NCI-H2081 treated with DMSO at 0.1 percent for 48 hours (cell line): ENCODE data around the gene AFAP1.

Source experiments
- DNase-seq: peaks from one replicate; lab custom pipeline; 2025; lab: John Stamatoyannopoulos, UW

The AFAP1 gene

DNA sequence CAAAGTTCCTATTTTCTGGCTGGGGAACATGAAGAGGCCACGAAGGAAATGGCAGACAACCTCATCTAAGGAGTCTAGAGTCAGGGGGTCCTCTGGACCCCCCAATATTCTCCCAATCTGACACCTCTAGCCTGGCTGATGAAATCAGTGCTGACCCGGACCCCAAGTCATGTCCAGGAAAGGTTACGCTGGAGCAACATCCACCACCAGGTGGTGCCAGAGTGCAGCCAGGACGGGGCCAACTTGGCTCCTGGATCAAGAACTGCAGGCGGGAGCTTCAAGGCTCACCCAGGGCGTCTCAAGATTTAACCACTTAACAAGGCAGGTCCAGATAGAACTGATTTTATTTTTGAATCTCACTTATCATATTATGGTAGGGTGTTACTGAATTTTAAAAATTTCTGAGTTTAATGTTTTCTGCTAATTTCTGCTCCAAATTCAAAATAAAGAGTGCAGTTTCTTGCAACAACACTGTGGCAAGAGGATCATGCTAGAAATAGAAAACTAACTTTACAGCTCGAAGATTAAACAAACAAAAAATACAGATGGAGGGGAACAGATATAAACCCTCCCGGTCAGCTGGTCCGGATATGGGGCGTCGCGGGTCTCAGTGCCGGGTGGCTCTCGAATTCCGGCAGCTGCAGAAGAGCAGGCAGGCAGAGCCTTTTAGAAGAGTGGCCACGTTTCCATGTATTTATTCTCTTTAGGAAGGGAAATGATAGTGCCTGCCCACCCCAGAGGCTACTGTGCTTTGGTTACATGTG is 135.5 kb downstream of the AFAP1 start:
- no peak for DNase-seq

DNA sequence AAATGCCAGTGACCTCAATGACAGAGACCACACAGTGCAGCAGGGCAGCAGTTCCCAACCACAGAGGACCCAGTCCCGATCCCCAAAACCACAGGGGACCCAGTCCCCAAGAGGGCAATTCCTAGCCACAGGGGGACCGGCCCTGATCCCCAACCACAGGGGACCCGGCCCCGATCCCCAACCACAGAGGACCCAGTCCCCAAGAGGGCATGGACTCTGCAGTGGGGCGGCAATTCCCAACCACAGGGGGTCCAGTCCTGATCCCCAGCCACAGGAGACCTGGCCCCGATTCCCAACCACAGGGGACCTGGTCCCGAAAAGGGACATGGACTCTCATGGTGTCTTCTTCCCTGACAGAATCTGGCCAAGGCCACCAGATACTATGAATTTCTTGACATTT is 136.3 kb downstream of the AFAP1 start:
- DNase-seq = no peak

- no peak for DNase-seq
Observed at GRCh38 chr4:7802093-7802726, 137.5 kb downstream of the AFAP1 start.

DNA sequence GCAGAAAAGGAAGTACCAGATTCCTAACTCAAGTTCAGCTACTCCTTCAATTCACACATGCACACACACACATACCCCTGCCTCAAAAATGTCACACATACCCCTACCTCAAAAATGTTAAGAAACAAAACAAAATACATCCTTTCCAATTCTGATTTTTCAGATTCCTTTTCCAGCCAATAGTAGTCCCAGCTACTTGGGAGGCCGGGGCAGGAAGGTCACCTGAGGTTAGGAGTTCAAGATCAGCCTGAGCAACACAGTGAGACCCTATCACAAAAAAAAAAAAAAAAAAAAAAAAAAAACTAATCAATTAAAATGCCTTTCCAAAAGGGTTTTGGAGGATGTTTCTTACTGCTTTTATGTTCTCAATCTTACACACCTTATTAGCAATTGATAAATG is 138.0 kb downstream of the AFAP1 start:
- DNase-seq = no peak

DNA sequence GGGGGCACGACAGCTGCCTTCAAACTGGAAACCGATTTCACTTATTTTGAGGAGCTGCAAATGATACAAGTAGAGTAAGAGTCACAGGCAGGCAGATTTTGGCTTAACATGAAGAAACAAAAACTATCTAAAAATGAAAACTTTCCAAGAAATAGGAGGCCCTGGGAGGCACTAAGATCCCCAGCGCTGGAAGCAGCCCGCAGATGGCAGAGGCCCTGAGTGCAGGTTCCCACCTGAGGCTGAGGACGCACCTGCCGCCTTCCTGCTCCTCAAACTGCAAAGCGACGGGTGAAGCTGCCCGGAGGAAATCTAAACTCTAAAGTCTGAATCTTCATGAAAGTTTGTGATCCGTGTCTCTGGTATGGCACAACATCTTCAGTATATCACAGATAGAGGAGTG is 138.7 kb downstream of the AFAP1 start:
- no peak for DNase-seq

GRCh38 chr4:7800410-7800809 is 139.3 kb downstream of the AFAP1 start:
- no peak for DNase-seq

GRCh38 chr4:7799736-7800135 is 139.9 kb downstream of the AFAP1 start:
- DNase-seq = no peak

- no peak for DNase-seq
Observed at GRCh38 chr4:7799306-7799705, 140.4 kb downstream of the AFAP1 start.

GRCh38 chr4:7798178-7798995 is 141.3 kb downstream of the AFAP1 start:
- no peak for DNase-seq

GRCh38 chr4:7797330-7797729 is 142.3 kb downstream of the AFAP1 start:
- no peak for DNase-seq

DNA sequence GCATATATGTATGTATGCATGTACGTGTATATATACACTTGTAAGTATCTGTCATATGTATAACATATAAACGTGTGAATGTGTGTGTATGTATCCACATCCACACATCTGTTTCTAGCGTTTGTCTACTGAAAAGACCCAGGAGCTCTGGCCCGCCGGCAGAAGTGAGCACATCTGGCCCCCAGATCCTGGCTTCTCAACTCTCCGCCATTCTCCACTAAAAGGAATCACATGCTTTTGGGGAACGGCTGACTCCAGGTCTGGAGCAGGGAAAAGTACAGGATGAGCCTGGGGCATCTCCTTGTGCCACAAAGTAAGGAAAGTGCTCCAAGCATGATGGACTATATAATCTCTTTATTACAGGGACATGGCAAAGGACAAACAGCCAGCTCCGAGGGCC is 143.7 kb downstream of the AFAP1 start:
- no peak for DNase-seq

DNA sequence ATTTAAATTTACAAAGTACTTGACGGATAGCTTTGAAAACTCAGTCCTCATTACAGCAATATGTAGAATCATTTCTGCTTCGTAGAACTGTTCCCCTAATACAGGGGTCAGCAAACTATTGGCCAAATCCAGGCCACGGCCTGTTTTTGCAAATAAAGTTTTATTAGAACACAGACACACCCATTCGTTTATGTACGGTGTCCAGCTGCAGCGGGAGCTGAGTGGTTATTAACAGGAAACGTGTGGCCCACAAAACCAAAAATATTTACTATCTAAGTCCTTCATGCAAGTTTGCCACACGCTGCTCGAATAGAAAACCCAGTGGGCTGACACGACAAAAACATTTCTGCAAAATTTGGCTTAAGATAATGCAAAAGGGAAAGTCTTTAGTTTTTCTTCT is 146.5 kb downstream of the AFAP1 start:
- no peak for DNase-seq

DNA sequence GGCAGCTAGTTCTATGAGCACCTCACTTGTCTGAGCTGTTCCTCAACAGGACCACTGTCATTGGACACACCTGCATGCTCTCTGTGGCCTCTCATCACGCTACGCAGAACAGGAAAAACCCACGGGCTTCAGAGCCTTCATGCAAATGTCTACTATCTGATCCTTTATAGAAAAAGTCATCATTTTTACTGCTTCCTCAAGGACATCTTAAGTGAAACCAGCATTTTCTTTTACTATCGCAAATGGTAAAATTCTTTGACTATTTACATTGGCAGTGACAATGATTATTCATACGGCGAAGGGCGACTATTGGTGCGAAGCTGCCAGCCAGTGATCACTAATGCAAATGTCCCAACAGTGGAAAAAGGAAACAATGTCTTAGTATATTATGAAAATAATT is 147.0 kb downstream of the AFAP1 start:
- no peak for DNase-seq

GRCh38 chr4:7790999-7791398 is 148.7 kb downstream of the AFAP1 start:
- DNase-seq = no peak

GRCh38 chr4:7790023-7790422 is 149.6 kb downstream of the AFAP1 start:
- no peak for DNase-seq

DNA sequence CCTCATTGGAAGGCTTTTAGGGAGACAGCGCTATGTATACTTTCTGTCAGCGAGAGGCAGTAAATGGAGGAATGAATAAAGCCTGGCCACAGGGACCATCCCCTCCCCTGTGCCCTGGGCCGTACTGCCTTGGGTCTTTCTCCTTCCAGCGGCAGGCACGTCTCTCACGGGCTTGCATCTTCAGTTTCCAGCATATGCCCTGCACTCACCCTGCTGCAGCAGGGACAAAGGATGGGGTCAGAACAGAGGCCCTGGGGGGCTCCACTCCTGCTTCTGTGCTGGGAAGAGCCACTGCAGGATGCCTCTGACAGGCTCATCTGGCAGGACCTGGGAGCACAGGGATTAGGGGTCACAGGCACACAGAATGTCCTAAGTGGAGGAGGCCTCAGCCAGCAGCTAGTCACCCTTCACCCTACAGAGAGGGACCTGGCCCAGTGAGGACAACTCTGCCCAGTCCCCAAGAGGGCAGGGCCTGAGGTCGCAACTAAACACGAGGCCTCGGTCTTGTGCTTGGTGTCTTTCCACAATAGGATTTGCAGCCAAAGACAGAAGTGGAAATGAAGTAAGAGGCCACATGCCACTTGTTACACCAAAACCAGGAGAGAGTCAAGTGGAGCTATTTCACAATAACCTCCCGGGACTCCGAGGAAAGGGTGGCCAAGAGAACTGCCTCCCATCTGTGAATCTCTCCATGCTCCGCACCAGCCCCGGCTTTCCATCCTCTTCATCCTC is 150.8 kb downstream of the AFAP1 start:
- DNase-seq = no peak

DNA sequence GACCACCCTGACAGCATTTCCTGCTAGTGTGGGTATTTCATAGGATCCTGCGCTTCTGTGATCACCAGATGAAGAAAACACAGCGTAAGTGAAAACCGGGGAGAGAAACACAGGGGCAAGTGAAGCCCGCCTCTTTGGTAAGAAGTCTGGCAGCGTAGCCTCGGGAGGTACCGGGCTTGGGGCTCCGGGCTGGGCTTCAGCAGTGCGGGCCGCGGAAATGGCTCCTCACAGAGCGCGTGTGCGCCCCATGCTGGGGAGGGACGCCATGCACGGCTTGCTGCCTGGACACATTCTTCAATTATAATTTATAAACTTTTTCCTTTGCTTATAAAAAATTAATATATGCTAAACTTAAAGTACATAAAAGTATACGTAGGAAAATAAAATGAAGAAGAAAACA is 151.5 kb downstream of the AFAP1 start:
- DNase-seq = no peak

DNA sequence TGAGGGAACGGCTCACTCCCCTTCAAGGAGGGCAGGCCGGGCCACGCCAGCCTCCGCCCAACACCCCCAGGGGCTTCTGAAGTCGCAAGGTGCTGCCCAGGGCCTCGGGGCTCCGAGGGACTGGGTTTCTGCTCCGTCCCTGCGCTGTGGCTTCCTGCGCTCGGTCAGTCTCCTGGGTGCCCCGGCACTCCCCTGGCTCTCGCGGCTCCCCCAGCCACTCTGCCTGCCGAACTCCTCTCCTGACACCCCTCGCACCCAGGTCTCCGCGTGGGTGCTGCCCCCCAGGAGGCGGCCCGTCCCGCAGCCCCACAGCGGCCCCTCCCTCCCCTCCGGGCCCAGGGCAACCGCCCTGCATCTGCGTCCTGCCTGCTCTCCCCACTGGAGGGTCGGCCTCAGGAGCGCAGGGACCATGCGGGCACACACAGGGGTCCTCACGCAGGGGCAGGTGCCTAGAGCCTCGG is 151.9 kb downstream of the AFAP1 start:
- no peak for DNase-seq

DNA sequence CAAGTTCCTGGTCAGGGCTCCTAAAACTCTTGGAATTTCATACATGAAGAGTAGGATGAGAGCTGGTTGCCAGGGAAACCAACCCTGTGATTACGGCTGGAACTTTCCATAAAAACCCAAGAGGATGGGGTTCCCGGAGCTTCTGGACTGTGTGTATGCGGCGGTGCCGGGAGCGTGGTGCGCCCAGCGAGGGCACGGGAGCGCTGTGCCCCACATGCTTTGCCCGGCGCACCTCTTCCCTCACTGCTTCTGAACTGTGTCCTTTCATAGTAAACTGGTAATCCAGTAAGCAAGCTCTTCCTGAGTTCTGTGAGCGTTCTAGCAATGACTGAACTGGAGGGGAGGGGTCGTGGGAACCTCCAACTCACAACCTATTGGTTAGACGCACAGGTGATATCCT is 152.6 kb downstream of the AFAP1 start:
- DNase-seq = no peak

DNA sequence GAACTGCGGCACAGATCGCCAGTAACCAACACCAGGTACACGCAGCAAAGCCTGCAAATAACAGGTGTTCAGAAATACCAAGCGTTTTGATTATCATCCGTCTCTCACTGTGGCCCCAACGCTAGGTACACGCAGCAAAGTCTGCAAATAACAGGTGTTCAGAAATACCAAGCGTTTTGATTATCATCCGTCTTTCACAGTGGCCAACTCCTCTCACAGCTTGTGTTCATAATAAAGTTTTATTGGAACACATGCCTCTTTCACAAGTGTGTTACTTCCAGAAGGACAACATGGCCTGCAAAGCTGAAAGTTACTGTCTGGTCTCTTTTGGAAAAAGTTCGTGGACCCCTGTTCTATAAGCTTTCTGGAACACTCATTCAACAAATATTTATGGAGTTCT is 153.1 kb downstream of the AFAP1 start:
- no peak for DNase-seq

GRCh38 chr4:7786040-7786439 is 153.6 kb downstream of the AFAP1 start:
- no peak for DNase-seq

DNA sequence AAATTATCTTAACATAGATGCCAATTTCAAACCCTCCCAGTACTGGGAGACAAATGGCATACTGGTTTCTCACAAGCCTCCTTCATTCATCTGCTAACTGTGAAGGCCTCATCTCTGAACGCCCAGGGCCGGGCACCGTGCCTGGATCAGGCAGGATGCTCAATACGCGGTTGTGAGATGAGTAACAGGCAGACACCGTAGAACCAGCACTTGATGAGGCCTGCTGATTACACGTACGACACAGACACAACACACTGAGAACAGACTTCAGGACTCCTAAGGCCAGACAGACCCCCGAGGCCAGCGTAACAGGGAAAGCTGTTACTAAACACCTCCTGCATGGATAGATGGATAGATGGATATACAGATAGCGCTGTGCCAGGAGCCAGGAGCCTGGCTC is 154.6 kb downstream of the AFAP1 start:
- no peak for DNase-seq
